Karpas-422 (cell line): ENCODE data around the gene IPPK. TPM values are rescaled to one million over a fixed set of nuclear protein-coding genes. Genes with fewer than 3 reads are reported as not detected.
A peak's percentile ranks its signal among the peaks of the same experiment; 100 is the strongest.

Source experiments
- DNase-seq: peaks from one replicate; pipeline ENCODE4 v3.0.0-alpha.2; 2015
- H2AFZ ChIP-seq: fragments of 200-600 bp; sonication (generic); 2 replicates; pipeline ENCODE4 v1.6.1; 2014; ENCODE audit warnings: antibody characterized with exemption, low read length, mixed read lengths
- H3K27ac ChIP-seq: fragments of 200-600 bp; sonication (generic); 2 replicates; pipeline ENCODE4 v1.5.1; 2014; ENCODE audit warnings: mild to moderate bottlenecking, low read length, moderate library complexity
- H3K27me3 ChIP-seq: fragments of 200-600 bp; sonication (generic); 2 replicates; pipeline ENCODE4 v1.6.1; 2014; ENCODE audit warnings: low read length, mixed read lengths
- H3K36me3 ChIP-seq: fragments of 200-600 bp; sonication (generic); 2 replicates; pipeline ENCODE4 v1.6.1; 2014; ENCODE audit warnings: low read length, mixed read lengths; ENCODE audit not compliant: insufficient read depth
- H3K4me1 ChIP-seq: fragments of 200-600 bp; sonication (generic); 2 replicates; pipeline ENCODE4 v1.6.1; 2014; ENCODE audit warnings: mild to moderate bottlenecking, low read length, mixed read lengths
- H3K4me2 ChIP-seq: fragments of 200-600 bp; sonication (generic); 2 replicates; pipeline ENCODE4 v1.6.1; 2014; ENCODE audit warnings: low read length, low read depth, mild to moderate bottlenecking; ENCODE audit not compliant: poor library complexity, severe bottlenecking
- H3K4me3 ChIP-seq: fragments of 200-600 bp; sonication (generic); 2 replicates; pipeline ENCODE4 v1.5.1; 2014; ENCODE audit warnings: mild to moderate bottlenecking, antibody characterized with exemption, low read length, mixed read lengths
- H3K79me2 ChIP-seq: fragments of 200-600 bp; sonication (generic); 2 replicates; pipeline ENCODE4 v1.6.1; 2014; ENCODE audit warnings: mild to moderate bottlenecking, low read length, mixed read lengths
- H3K9ac ChIP-seq: fragments of 200-600 bp; sonication (generic); 2 replicates; pipeline ENCODE4 v1.6.0; 2014; ENCODE audit warnings: low read length
- H3K9me2 ChIP-seq: fragments of 200-600 bp; sonication (generic), shearing (Covaris generic); replicated peaks from 2 replicates; pipeline ENCODE4 v1.6.0; 2014; ENCODE audit warnings: mild to moderate bottlenecking, low read length, moderate library complexity; ENCODE audit not compliant: insufficient read depth
- H3K9me3 ChIP-seq: fragments of 300-700, 200-600 bp; sonication (generic); 2 replicates; pipeline ENCODE4 v1.6.1; 2014; ENCODE audit warnings: low read length, mixed read lengths
- H4K20me1 ChIP-seq: fragments of 200-600 bp; sonication (generic); 2 replicates; pipeline ENCODE4 v1.6.1; 2014; ENCODE audit warnings: mild to moderate bottlenecking, antibody characterized with exemption, low read length, low read depth; ENCODE audit not compliant: insufficient read depth
- total RNA-seq: library from RNA; depleted of rRNA; stranded (reverse); fragments of >200 nt; shearing (Covaris generic); gene quantifications from 2 replicates; pipeline ENCODE4 v1.2.3, GENCODE V29; 2014; ENCODE audit warnings: low replicate concordance

The IPPK gene
- total RNA-seq, 1 experiment from 2014 or later = 18.3 TPM

DNA sequence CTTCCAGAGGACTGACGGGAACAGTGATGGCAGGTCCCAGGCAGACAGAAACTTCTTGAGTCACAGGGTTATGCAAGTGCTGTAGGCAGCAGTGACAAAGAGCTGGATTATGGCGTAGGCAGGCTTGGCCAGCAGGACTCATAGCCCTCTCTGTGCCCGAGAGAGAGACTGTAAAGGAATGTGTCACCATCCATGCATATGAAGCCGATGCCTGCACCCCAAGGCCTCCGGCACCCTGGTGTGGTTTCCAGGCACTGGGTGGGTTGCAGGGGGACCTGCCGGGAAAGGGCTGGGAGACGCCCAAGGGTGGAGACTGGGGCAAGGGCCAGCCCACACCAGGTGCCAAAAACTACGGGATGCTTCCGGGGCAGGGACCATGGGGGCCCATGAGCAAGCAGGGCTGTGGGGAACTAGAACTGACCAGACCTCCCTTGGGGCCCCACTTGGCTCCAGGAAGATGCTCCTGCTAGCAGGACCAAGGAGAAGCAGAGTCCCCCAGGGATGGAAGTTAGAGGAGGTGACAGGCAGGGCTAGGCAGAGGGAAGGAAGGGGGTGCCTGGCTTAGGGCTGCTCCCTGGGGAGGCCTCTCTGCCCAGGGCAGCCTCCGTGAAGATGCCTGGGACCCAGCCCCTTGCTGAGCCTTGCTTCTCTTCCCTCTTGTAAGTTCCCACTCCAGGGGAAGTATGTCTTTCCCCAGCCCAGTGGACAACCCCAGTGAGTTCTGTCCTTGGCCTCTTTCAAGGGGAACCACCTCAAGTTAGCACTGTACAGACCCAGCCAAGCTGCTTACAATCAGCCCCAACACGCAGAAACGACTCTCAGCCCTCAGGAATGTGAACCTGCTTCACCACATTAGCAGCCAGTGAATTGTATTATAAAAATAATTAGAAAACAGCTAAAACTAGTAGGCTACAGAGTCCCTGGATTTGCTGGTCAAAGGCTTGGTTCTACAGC, 10.5 kb upstream of the IPPK start:
- no peaks in the 10 kb centered on the region for H4K20me1 ChIP-seq
- no peaks in the 10 kb centered on the region for H3K9me2 ChIP-seq
- H3K36me3 ChIP-seq = no peaks in the 10 kb centered on the region
- no peak overlapping the region for H2AFZ ChIP-seq
- no peak overlapping the region for H3K4me3 ChIP-seq
- no peak overlapping the region for H3K9ac ChIP-seq
- no peak overlapping the region for H3K4me2 ChIP-seq
- H3K4me1 ChIP-seq = peaks cover 31% of the 10 kb centered on the region
- H3K27ac ChIP-seq = peak overlapping the region; percentile 11; the same call in 1 of the 2 replicates
- DNase-seq = no peak
- no peaks in the 10 kb centered on the region for H3K9me3 ChIP-seq
- no peaks in the 10 kb centered on the region for H3K27me3 ChIP-seq
- H3K79me2 ChIP-seq = peaks cover 29% of the 10 kb centered on the region

DNA sequence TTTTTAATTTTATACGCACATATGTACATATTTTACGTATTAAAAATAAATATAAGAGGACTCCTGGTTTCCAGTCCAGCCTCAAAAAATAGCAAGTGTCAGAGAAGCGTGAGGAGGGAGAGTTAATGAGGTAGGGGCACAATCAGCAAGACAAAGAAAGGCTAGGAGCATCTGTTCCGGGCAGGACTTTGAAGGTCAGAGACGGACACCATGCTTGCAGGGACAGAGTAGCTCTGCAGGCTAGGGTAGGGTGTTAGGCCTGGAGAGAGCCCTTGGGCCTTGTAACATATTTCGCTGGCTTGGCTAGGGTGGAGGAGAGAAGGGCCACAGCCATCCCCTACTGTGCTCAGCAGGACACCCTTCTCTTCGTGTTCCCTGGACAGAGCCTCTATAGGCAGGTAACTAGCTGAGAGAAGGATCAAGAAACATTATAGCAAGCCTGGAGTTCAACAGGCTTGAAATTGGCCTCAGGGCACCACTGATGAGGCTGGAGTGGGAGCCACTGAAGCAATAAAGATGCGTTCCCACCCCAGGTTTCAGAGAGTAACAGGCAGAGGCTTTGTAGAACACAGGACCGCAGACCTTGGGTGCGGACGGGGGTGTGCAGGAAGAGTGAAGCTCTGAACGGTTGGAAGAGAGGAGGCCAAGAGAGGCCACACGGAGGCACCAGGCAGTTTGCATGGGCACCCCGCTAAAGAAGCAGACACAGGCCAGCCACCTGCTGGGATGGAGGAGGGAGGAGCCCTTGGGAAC, 9.7 kb upstream of the IPPK start:
- Histone ChIP-seq H3K9me2 (no peaks in the 10 kb centered on the region), H4K20me1 (no peaks in the 10 kb centered on the region), H2AFZ (no peak overlapping the region), H3K27me3 (no peaks in the 10 kb centered on the region), H3K27ac (no peak overlapping the region), H3K4me3 (no peak overlapping the region), H3K4me1 (peaks cover 22% of the 10 kb centered on the region), H3K4me2 (no peak overlapping the region), H3K79me2 (peaks cover 27% of the 10 kb centered on the region), H3K9ac (no peak overlapping the region), H3K36me3 (no peaks in the 10 kb centered on the region), H3K9me3 (no peaks in the 10 kb centered on the region)
- no peak for DNase-seq

DNA sequence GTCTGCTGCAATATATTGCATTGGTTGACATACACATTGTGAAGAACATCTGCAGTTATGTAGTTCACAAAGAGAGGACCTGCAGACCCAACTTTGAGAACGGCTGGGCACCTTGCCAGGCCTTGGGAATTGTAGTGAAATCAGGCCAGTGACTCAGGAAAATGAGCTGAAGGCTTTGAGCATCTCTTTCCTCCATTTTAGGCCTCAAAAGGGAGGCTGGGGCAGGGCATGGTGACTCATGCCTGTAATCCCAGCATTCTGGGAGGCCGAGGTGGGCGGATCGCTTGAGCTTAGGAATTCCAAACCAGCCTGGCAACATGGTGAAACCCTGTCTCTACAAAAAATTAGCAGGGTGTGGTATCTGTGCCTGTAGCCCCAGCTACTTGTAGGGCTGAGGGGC, 1.4 kb upstream of the IPPK start:
- Histone ChIP-seq H4K20me1 (no peaks in the 10 kb centered on the region), H3K9ac (peak overlapping the region; percentile 92), H3K27ac (no peak overlapping the region), H3K4me2 (peak overlapping the region; percentile 86), H3K9me2 (no peaks in the 10 kb centered on the region), H3K4me3 (peak overlapping the region; percentile 92), H3K36me3 (0 out of 2 replicates have a peak, but pooled peaks cover 5% of the 10 kb centered on the region), H3K9me3 (no peaks in the 10 kb centered on the region), H3K27me3 (no peaks in the 10 kb centered on the region), H3K79me2 (peaks cover 50% of the 10 kb centered on the region), H2AFZ (no peak overlapping the region), H3K4me1 (peaks cover 16% of the 10 kb centered on the region)
- peak; percentile 48 for DNase-seq

DNA sequence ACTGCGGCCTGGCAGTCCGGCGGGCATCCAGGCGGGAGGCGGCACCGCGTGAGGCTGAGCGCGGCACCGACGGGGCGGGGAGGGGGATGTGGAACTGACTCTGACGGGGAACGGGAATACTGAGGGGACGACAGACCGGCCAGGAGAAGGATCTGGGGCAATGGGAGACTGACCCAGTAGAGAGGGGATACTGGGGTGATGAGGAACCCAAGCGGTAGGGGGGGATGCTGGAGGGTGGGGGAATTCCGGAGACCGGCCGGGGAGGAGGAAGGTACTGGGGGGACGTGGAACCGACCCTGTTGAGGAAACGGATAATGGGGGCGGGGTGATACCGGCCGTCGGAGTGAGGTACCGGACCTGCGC, 423 bp downstream of the IPPK start:
- H3K27ac ChIP-seq = peak overlapping the region; percentile 45
- peaks cover 68% of the 10 kb centered on the region for H3K79me2 ChIP-seq
- peak overlapping the region; percentile 86 for H3K4me2 ChIP-seq
- peak; percentile 59 for DNase-seq
- no peaks in the 10 kb centered on the region for H3K9me3 ChIP-seq
- H3K9ac ChIP-seq = peak overlapping the region; percentile 92
- no peaks in the 10 kb centered on the region for H3K9me2 ChIP-seq
- H3K36me3 ChIP-seq = 0 out of 2 replicates have a peak, but pooled peaks cover 5% of the 10 kb centered on the region
- H2AFZ ChIP-seq = no peak overlapping the region
- peak overlapping the region; percentile 92 for H3K4me3 ChIP-seq
- no peaks in the 10 kb centered on the region for H4K20me1 ChIP-seq
- peaks cover 27% of the 10 kb centered on the region for H3K4me1 ChIP-seq
- H3K27me3 ChIP-seq = no peaks in the 10 kb centered on the region

DNA sequence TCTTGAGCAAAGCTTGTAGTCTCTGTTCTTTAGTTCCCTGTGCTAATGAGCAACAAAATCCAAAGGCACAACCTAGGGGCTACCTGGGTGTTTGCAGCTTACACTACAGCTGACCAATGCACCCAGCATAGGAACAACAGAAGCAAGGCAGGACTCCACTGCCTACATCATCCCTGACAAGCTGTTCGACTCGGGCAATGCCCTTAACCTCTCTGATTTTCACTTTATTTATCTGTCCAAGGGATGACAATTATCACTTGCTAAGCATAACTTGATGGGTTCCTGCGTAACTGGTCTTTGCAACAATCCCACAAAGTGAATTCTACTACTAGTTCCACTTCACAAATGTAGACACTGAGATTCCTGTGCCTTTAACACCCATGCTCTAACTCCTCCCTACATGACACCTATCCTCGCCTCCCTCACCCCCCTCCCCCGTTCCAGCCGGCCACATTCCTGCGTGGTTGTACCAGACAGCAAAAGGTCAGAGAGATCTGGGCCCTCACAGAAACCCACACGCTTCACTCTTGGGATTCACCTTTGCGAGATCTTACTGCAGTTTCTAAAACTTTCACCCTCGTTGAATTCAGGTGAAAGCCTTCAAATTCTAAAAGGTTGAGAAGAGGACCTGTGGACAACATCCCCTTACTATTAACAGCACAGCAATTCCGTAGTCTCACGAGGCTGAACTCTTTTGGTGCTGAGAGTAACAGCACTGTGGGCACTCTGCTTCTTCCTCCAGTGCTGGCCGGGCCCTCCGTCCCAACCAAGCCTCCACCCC, 995 bp downstream of the IPPK start:
- Histone ChIP-seq H3K79me2 (peaks cover 74% of the 10 kb centered on the region), H3K9me2 (no peaks in the 10 kb centered on the region), H4K20me1 (peaks cover 4% of the 10 kb centered on the region; the same call in 1 of the 2 replicates), H3K4me3 (peak overlapping the region; percentile 92), H3K27ac (peak overlapping the region; percentile 45; the same call in 1 of the 2 replicates), H3K4me1 (peaks cover 27% of the 10 kb centered on the region), H3K27me3 (no peaks in the 10 kb centered on the region), H2AFZ (no peak overlapping the region), H3K36me3 (0 out of 2 replicates have a peak, but pooled peaks cover 1% of the 10 kb centered on the region), H3K9me3 (no peaks in the 10 kb centered on the region), H3K9ac (peak overlapping the region; percentile 92), H3K4me2 (peak overlapping the region; percentile 86)
- peak; percentile 63 for DNase-seq

DNA sequence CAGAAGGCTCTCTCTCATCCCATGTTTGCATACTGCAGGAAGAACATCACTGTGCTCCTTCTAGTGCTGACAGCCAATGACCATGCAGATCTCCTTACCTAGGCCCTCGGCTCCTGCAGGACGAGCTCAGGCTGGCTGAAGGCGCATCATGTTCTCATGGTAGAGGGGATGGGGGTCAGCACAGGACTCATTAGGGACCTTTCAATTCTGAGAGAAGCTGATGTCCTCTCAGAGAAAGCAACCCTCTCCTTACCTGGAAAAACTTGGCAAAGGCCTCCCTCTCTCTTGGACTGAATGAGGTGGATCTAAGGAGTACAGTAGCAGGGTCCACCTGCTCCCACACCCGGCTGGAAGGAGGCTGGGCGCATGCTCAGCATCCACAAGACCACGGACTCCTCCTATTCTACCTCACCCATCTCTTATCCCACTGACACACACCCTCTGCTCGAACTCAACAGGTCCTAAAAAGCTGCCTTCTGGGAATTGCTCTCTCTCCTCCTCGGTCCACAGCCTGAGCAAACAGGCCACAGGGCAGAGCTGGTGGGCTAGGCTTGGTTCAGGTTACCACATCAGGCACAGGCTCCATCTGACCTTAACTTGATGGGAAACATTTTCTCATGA, 2.9 kb downstream of the IPPK start:
- Histone ChIP-seq H3K4me1 (peaks cover 27% of the 10 kb centered on the region), H3K27ac (no peak overlapping the region), H4K20me1 (peaks cover 11% of the 10 kb centered on the region), H3K9me2 (no peaks in the 10 kb centered on the region), H2AFZ (no peak overlapping the region), H3K9ac (no peak overlapping the region), H3K79me2 (peaks cover 93% of the 10 kb centered on the region), H3K27me3 (no peaks in the 10 kb centered on the region), H3K4me2 (no peak overlapping the region), H3K4me3 (no peak overlapping the region), H3K36me3 (peaks cover 6% of the 10 kb centered on the region; the same call in 1 of the 2 replicates), H3K9me3 (no peaks in the 10 kb centered on the region)
- DNase-seq = no peak

DNA sequence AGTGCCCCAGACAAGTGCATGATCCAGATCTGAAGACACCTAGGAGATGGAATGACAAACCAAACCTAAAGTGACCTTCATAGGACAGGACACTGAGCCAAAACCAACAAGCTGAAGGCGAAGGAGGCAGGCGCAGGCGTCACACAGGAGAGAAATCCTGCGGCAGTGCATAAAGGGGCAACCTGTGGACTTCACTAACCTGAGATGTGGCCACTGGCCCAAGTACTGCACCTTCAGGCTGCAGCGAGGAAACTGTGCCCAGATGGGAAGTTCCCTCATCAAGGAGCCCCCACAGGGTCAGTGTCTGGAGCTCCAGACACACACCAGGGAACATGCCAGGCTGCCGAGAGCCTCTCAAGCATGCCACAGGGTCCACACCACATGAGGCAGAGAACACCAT, 3.7 kb downstream of the IPPK start:
- Histone ChIP-seq H3K27me3 (no peaks in the 10 kb centered on the region), H3K9me2 (no peaks in the 10 kb centered on the region), H3K9me3 (no peaks in the 10 kb centered on the region), H3K4me1 (peaks cover 23% of the 10 kb centered on the region), H4K20me1 (peaks cover 11% of the 10 kb centered on the region), H2AFZ (no peak overlapping the region), H3K4me3 (no peak overlapping the region), H3K36me3 (peaks cover 6% of the 10 kb centered on the region; the same call in 1 of the 2 replicates), H3K79me2 (peaks cover 96% of the 10 kb centered on the region), H3K27ac (no peak overlapping the region), H3K4me2 (no peak overlapping the region), H3K9ac (no peak overlapping the region)
- no peak for DNase-seq
